K562 (cell line): Measurements from ENCODE around the gene CIAO2A. TPM values are rescaled to one million over a fixed set of nuclear protein-coding genes. Genes with fewer than 3 reads are reported as not detected.
A peak's percentile ranks its signal among the peaks of the same experiment; 100 is the strongest.

Experiments
- BHLHE40 ChIP-seq: IDR thresholded peaks from 2 replicates; pipeline ENCODE4 v1.6.1; 2011; ENCODE audit warnings: low read length, improper control_type of control experiment
- BRD9 ChIP-seq: fragments of 450-650 bp; IDR thresholded peaks from 2 replicates; pipeline ENCODE4 v1.6.1; 2018; ENCODE audit warnings: low read depth; ENCODE audit not compliant: partially characterized antibody
- CBX1 ChIP-seq: sonication (generic); IDR thresholded peaks from 2 replicates; pipeline ENCODE4 v1.6.1; 2016; ENCODE audit warnings: antibody characterized with exemption, low read depth, mild to moderate bottlenecking
- CEBPG ChIP-seq, 3 experiments: fragments of 200-800 bp in 1 of 3; sonication (Bioruptor generic) in 1 of 3; sonication (generic) in 1 of 3; formaldehyde crosslinking in 1 of 3; IDR thresholded peaks in 2 of 3; conservative IDR thresholded peaks in 1 of 3; 2 replicates each; pipeline versions ENCODE4 v1.6.1 to v1.8.0; 2016 to 2022; ENCODE audit warnings: missing compliant biosample characterization in 2 of 3, missing genetic modification characterization in 2 of 3, mild to moderate bottlenecking in 1 of 3, missing genetic modification reagents in 1 of 3
- CUX1 ChIP-seq: fragments of 200-800 bp; sonication (Bioruptor generic); IDR thresholded peaks from 2 replicates; pipeline ENCODE4 v1.6.1; 2016; ENCODE audit warnings: missing genetic modification characterization, missing compliant biosample characterization
- FOS ChIP-seq: IDR thresholded peaks from 3 replicates; pipeline ENCODE4 v1.6.1; 2011; ENCODE audit not compliant: insufficient read length; ENCODE audit errors: extremely low read depth
- FOXJ2 ChIP-seq: fragments of 200-800 bp; sonication (Bioruptor generic); IDR thresholded peaks from 2 replicates; pipeline ENCODE4 v1.6.1; 2016; ENCODE audit warnings: missing genetic modification characterization, missing compliant biosample characterization
- GABPA ChIP-seq: fragments of 200-800 bp; sonication (Bioruptor generic); conservative IDR thresholded peaks from 2 replicates; pipeline ENCODE4 v1.6.1; 2016; ENCODE audit warnings: low read depth, missing genetic modification characterization, missing compliant biosample characterization
- MAFF ChIP-seq: IDR thresholded peaks from 2 replicates; pipeline ENCODE4 v1.6.1; 2012; ENCODE audit warnings: low read length, improper control_type of control experiment
- NFYB ChIP-seq: IDR thresholded peaks from 2 replicates; pipeline ENCODE4 v1.6.1; 2011; ENCODE audit warnings: mild to moderate bottlenecking, moderate library complexity; ENCODE audit not compliant: insufficient read length; ENCODE audit errors: extremely low read depth
- PHF8 ChIP-seq: fragments of 200-600 bp; sonication (generic); IDR thresholded peaks from 2 replicates; pipeline ENCODE4 v1.6.1; 2012; ENCODE audit warnings: mixed run types, mild to moderate bottlenecking, inconsistent platforms, low read length, moderate library complexity, borderline replicate concordance
- POLR2H ChIP-seq: IDR thresholded peaks from 2 replicates; pipeline ENCODE4 v1.6.1; 2016; ENCODE audit warnings: missing genetic modification characterization, low read depth, mild to moderate bottlenecking, control low read depth, missing compliant biosample characterization, moderate library complexity
- PRPF4 ChIP-seq: fragments of 200-400 bp; formaldehyde crosslinking; IDR thresholded peaks from one replicate; pipeline ENCODE4 v1.6.1; 2017; ENCODE audit warnings: low read length, low read depth, mild to moderate bottlenecking; ENCODE audit not compliant: insufficient read depth, poor library complexity, severe bottlenecking
- XRCC3 ChIP-seq: fragments of 450-650 bp; IDR thresholded peaks from 2 replicates; pipeline ENCODE4 v1.6.1; 2017; ENCODE audit warnings: mild to moderate bottlenecking, moderate library complexity
- ZNF239 ChIP-seq: fragments of 250-450 bp; sonication (Bioruptor Pico); IDR thresholded peaks from 2 replicates; pipeline ENCODE4 v1.4.0; 2020; ENCODE audit warnings: mild to moderate bottlenecking
- ZNF3 ChIP-seq: fragments of 250-450 bp; sonication (Bioruptor Pico); IDR thresholded peaks from 2 replicates; pipeline ENCODE4 v1.5.0; 2021; ENCODE audit warnings: mild to moderate bottlenecking, moderate library complexity
- ZNF449 ChIP-seq: fragments of 250-450 bp; sonication (Bioruptor Pico); IDR thresholded peaks from 2 replicates; pipeline ENCODE4 v1.8.0; 2022; ENCODE audit warnings: moderate library complexity, mild to moderate bottlenecking, inconsistent platforms
- polyA plus RNA-seq, 8 experiments: library from polyadenylated mRNA; depleted of rRNA in 4 of 8; stranded (reverse) in 5 of 8; unstranded in 3 of 8; fragments of >200 nt; fragmentation: Nextera tagmentation in 2 of 8; fragmentation: Illumina TruSeq in 1 of 8; extraction: Ambion mirVana in 2 of 8; extraction: Trizol in 1 of 8; gene quantifications; 2 replicates each; pipeline versions ENCODE4 v1.2.1 to v1.2.3, GENCODE V29; 2011 to 2014; ENCODE audit warnings: inconsistent platforms in 1 of 8, missing spikeins in 1 of 8
- total RNA-seq, 7 experiments: library from RNA; depleted of rRNA in 6 of 7; stranded (reverse); fragments of >200 nt in 6 of 7; fragmentation: Illumina TruSeq in 2 of 7; extraction: Trizol in 2 of 7; gene quantifications; 2 replicates each; pipeline versions ENCODE4 v1.2.1 to v1.2.3, GENCODE V29; 2011 to 2021; ENCODE audit warnings: low replicate concordance in 1 of 7
- TF ChIP-seq, protein P1 (sequence below): sonication (generic); IDR thresholded peaks from 2 replicates; pipeline ENCODE4 v1.6.1; 2016
- TF ChIP-seq, protein P2 (sequence below): fragments of 250-450 bp; sonication (Bioruptor Pico); IDR thresholded peaks from 2 replicates; pipeline ENCODE4 v1.8.0; 2021; ENCODE audit warnings: moderate library complexity, mild to moderate bottlenecking, inconsistent platforms

Gene CIAO2A
- total and polyA plus RNA-seq, 9 of the 15 experiments (the other 6 are each of a cell fraction or from before 2014, with no cell fraction given), result 161 to 429 (median 313) TPM

- no peak for TF ChIP-seq FOXJ2
- peak; percentile 12 for TF ChIP-seq FOS
- TF ChIP-seq PRPF4, result no peak
- no peak for TF ChIP-seq XRCC3
- TF ChIP-seq, protein P1, sequence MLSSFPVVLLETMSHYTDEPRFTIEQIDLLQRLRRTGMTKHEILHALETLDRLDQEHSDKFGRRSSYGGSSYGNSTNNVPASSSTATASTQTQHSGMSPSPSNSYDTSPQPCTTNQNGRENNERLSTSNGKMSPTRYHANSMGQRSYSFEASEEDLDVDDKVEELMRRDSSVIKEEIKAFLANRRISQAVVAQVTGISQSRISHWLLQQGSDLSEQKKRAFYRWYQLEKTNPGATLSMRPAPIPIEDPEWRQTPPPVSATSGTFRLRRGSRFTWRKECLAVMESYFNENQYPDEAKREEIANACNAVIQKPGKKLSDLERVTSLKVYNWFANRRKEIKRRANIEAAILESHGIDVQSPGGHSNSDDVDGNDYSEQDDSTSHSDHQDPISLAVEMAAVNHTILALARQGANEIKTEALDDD, result peak; percentile 94
- peak; percentile 68 for TF ChIP-seq CUX1 (CRISPR knock-in tag)
- TF ChIP-seq ZNF239, result no peak
- TF ChIP-seq POLR2H (tag), result no peak; the same call in none of the 2 replicates
- no peak for TF ChIP-seq MAFF
- no peak for TF ChIP-seq NFYB
- TF ChIP-seq, protein P2, sequence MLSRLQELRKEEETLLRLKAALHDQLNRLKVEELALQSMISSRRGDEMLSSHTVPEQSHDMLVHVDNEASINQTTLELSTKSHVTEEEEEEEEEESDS, result no peak
- no peak for TF ChIP-seq CEBPG (CRISPR knock-in tag; IDR thresholded peaks at IDR 0.05)
- TF ChIP-seq CEBPG (tag; conservative IDR thresholded peaks at IDR 0.05 in 1 of 2, IDR thresholded peaks at IDR 0.05 in 1 of 2), result no peak
- no peak for TF ChIP-seq ZNF449 (CRISPR knock-in tag)
- TF ChIP-seq BHLHE40, result peak; percentile 77
- no peak for TF ChIP-seq CBX1
- no peak for TF ChIP-seq PHF8
- no peak for TF ChIP-seq BRD9
- TF ChIP-seq GABPA, result no peak
- TF ChIP-seq ZNF3 (CRISPR knock-in tag), result no peak
Measured at GRCh38 chr15:64070965-64071851, 22.4 kb downstream of the CIAO2A start (continued).
